ENCODE results near the gene GABRR2.

GRCh38 chr6:89214197-89214596 is 100.9 kb downstream of the GABRR2 start:
- TF ChIP-seq, protein P1, sequence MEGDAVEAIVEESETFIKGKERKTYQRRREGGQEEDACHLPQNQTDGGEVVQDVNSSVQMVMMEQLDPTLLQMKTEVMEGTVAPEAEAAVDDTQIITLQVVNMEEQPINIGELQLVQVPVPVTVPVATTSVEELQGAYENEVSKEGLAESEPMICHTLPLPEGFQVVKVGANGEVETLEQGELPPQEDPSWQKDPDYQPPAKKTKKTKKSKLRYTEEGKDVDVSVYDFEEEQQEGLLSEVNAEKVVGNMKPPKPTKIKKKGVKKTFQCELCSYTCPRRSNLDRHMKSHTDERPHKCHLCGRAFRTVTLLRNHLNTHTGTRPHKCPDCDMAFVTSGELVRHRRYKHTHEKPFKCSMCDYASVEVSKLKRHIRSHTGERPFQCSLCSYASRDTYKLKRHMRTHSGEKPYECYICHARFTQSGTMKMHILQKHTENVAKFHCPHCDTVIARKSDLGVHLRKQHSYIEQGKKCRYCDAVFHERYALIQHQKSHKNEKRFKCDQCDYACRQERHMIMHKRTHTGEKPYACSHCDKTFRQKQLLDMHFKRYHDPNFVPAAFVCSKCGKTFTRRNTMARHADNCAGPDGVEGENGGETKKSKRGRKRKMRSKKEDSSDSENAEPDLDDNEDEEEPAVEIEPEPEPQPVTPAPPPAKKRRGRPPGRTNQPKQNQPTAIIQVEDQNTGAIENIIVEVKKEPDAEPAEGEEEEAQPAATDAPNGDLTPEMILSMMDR (IDR thresholded peaks at IDR 0.05; ENCODE audit: insufficient read depth, low read length, poor library complexity, severe bottlenecking): no peak
- no peak for TF ChIP-seq EZH2phosphoT487 (conservative IDR thresholded peaks at IDR 0.05; ENCODE audit: low read length)
